Measurements from ENCODE around the gene DCST1.
A peak's percentile ranks its signal among the peaks of the same experiment; 100 is the strongest.
"Not testable (repeated sequence)": the region's sequence is repeated elsewhere in the genome, so short reads cannot be mapped to it uniquely, and the experiment has no call there.

Gene DCST1, protein sequence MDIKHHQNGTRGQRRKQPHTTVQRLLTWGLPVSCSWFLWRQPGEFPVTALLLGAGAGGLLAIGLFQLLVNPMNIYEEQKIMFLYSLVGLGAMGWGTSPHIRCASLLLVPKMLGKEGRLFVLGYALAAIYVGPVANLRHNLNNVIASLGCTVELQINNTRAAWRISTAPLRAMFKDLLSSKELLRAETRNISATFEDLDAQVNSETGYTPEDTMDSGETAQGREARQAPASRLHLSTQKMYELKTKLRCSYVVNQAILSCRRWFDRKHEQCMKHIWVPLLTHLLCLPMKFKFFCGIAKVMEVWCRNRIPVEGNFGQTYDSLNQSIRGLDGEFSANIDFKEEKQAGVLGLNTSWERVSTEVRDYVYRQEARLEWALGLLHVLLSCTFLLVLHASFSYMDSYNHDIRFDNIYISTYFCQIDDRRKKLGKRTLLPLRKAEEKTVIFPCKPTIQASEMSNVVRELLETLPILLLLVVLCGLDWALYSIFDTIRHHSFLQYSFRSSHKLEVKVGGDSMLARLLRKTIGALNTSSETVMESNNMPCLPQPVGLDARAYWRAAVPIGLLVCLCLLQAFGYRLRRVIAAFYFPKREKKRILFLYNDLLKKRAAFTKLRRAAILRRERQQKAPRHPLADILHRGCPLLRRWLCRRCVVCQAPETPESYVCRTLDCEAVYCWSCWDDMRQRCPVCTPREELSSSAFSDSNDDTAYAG

GRCh38 chr1:155033524-155033923 lies at the start of gene DCST1, which contains the start of gene DCST2:
TSS of gene DCST1 (plus strand) at chr1:155033824. CDS start at chr1:155034037, 213 bp downstream.
TSS of gene DCST2 (minus strand) at chr1:155033781. CDS start at chr1:155033701, 80 bp downstream.
- CTCF ChIA-PET = interaction anchor here (1.2 to 4.4 kb wide), 5 partner anchors 10 to 134 kb away, joined by 3 to 22 read pairs (median 4); partner anchors contain the start of gene ADAM15
- TF ChIP-seq CTCF (IDR thresholded peaks at IDR 0.05; ENCODE audit: control extremely low read depth, extremely low read depth, low read depth, missing control alignments) = no peak
- DNase-seq (ENCODE audit: extremely low spot score) = no peak
- POLR2A ChIA-PET = no interaction called here

- DNase-seq (ENCODE audit: extremely low spot score) = not testable (repeated sequence)
- CTCF ChIA-PET = interaction anchor here (1.4 to 5.5 kb wide), 3 partner anchors 10 to 43 kb away, joined by 4 to 48 read pairs (median 9); no protein-coding TSS in a partner anchor
- POLR2A ChIA-PET = interaction anchor here (0.5 kb wide), 1 partner anchor 9 kb away, joined by 3 read pairs; no protein-coding TSS in a partner anchor
These were observed 46.9 kb upstream of the DCST1 start for GRCh38 chr1:154986736-154987135.

- DNase-seq (ENCODE audit: extremely low spot score) = no peak
- ChIA-PET CTCF (interaction anchor here (1.3 to 5.5 kb wide), 5 partner anchors 8 to 43 kb away, joined by 3 to 48 read pairs (median 7); no protein-coding TSS in a partner anchor), POLR2A (interaction anchor here (0.6 to 1.3 kb wide), 2 partner anchors 12 to 34 kb away, joined by 3 read pairs; no protein-coding TSS in a partner anchor)
- no peak for TF ChIP-seq CTCF (IDR thresholded peaks at IDR 0.05; ENCODE audit: control extremely low read depth, extremely low read depth, low read depth, missing control alignments)
These were observed 46.3 kb upstream of the DCST1 start for GRCh38 chr1:154987326-154987725.

DNA sequence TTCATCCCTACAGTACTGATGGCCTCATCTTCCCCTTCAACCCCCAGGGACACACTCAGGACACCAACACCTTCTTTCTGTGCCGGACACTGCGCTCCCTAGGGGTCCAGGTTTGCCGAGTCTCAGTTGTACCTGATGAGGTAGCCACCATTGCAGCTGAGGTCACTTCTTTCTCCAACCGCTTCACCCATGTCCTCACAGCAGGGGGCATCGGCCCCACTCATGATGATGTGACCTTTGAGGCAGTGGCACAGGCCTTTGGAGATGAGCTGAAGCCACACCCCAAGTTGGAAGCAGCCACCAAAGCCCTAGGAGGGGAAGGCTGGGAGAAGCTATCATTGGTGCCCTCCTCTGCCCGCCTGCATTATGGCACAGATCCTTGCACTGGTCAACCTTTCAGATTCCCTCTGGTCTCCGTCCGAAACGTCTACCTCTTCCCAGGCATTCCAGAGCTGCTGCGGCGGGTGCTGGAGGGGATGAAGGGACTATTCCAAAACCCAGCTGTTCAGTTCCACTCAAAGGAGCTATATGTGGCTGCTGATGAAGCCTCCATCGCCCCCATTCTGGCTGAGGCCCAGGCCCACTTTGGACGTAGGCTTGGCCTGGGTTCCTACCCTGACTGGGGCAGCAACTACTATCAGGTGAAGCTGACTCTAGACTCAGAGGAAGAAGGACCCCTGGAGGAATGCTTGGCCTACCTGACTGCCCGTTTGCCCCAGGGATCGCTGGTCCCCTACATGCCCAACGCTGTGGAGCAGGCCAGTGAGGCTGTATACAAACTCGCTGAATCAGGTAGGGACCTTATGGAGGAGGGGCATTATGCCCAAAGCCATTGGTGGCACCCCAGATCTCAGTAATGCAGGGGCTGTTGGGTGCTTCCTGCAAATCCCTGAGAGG lies 45.3 kb upstream of the DCST1 start:
- TF ChIP-seq CTCF (IDR thresholded peaks at IDR 0.05; ENCODE audit: control extremely low read depth, extremely low read depth, low read depth, missing control alignments) = peak; percentile 4
- ChIA-PET POLR2A (interaction anchor here (0.6 to 1.3 kb wide), 2 partner anchors 11 to 33 kb away, joined by 3 read pairs; no protein-coding TSS in a partner anchor), CTCF (interaction anchor here (0.8 to 5.5 kb wide), 11 partner anchors 8 to 103 kb away, joined by 3 to 48 read pairs (median 4); partner anchors contain the start of genes CKS1B and ZBTB7B)
- no peak for DNase-seq (ENCODE audit: extremely low spot score)

DNA sequence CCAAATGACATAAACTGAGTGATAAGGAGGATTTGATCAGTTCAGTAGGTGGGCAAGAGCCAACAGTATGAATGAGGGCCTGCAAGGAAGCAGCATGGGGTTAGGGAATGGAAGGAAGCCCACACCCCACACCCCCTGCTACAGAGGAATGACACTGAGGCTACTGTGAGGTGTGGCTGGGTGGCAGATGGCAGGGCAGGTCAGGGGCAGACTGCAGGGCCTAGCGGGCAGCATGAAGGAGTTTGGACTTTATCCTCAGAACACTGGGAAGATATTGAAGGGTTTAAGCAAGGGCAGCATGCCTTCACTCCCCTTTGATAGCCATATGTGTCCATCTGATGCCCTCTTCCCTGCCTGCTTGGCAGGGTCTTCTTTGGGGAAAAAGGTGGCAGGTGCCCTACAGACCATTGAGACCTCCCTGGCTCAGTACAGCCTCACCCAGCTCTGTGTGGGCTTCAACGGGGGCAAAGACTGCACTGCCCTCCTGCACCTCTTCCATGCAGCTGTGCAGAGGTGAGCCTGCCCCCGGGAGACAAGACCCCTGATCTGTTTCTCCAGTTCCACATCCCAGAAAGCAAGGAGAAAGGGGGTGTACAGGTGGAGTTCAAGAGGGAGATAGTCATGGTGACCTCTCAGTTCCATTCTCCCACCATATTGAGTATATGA lies 44.3 kb upstream of the DCST1 start:
- ChIA-PET POLR2A (no interaction called here), CTCF (interaction anchor here (1.6 to 5.5 kb wide), 4 partner anchors 10 to 72 kb away, joined by 4 to 48 read pairs (median 8); partner anchors contain the start of gene SHC1)
- TF ChIP-seq CTCF (IDR thresholded peaks at IDR 0.05; ENCODE audit: control extremely low read depth, extremely low read depth, low read depth, missing control alignments) = no peak
- DNase-seq (ENCODE audit: extremely low spot score) = no peak

- POLR2A ChIA-PET = no interaction called here
- CTCF ChIA-PET = interaction anchor here (0.9 to 5.5 kb wide), 3 partner anchors 9 to 20 kb away, joined by 4 to 48 read pairs (median 4); partner anchors contain the start of gene SHC1
- no peak for TF ChIP-seq CTCF (IDR thresholded peaks at IDR 0.05; ENCODE audit: control extremely low read depth, extremely low read depth, low read depth, missing control alignments)
- DNase-seq (ENCODE audit: extremely low spot score) = no peak
These were observed 43.3 kb upstream of the DCST1 start for GRCh38 chr1:154990276-154990675.

All from GM10248 (cell line).